COLO668 (cell line): Measurements from ENCODE around the gene UBN1.
A peak's percentile ranks its signal among the peaks of the same experiment; 100 is the strongest.
"Not testable (repeated sequence)": the region's sequence is repeated elsewhere in the genome, so short reads cannot be mapped to it uniquely, and the experiment has no call there.

Source experiments
- DNase-seq: peaks from one replicate; lab custom pipeline; 2025; ENCODE audit not compliant: unreplicated experiment; lab: John Stamatoyannopoulos, UW

Gene UBN1

GRCh38 chr16:4883501-4883900 is 36.2 kb downstream of the UBN1 start:
- DNase-seq, result no peak

- no peak for DNase-seq
These were observed 36.9 kb downstream of the UBN1 start for GRCh38 chr16:4884209-4884608.

GRCh38 chr16:4884972-4885874 is 37.9 kb downstream of the UBN1 start:
- DNase-seq, result no peak

- no peak for DNase-seq
These were observed 38.9 kb downstream of the UBN1 start for GRCh38 chr16:4886151-4886550.

- no peak for DNase-seq
These were observed 41.3 kb downstream of the UBN1 start for GRCh38 chr16:4888428-4889135.

GRCh38 chr16:4890026-4890425 is 42.7 kb downstream of the UBN1 start:
- DNase-seq, result no peak

GRCh38 chr16:4890686-4891085 is 43.4 kb downstream of the UBN1 start:
- DNase-seq, result no peak

GRCh38 chr16:4891097-4891885 is 44.0 kb downstream of the UBN1 start:
- no peak for DNase-seq

- DNase-seq, result peak; percentile 40
These were observed 44.6 kb downstream of the UBN1 start for GRCh38 chr16:4891886-4892216.

- peak; percentile 15 for DNase-seq
These were observed 45.3 kb downstream of the UBN1 start for GRCh38 chr16:4892361-4893102.

GRCh38 chr16:4893103-4893862 is 46.0 kb downstream of the UBN1 start:
- DNase-seq, result no peak

GRCh38 chr16:4894276-4895150 is 47.2 kb downstream of the UBN1 start:
- DNase-seq, result no peak

- DNase-seq, result no peak
These were observed 48.1 kb downstream of the UBN1 start for GRCh38 chr16:4895366-4895765.

GRCh38 chr16:4896761-4897160 is 49.5 kb downstream of the UBN1 start:
- DNase-seq, result not testable (repeated sequence)

- DNase-seq, result no peak
These were observed 50.0 kb downstream of the UBN1 start for GRCh38 chr16:4897328-4897727.

- no peak for DNase-seq
These were observed 51.7 kb downstream of the UBN1 start for GRCh38 chr16:4898811-4899473.

- no peak for DNase-seq
These were observed 52.2 kb downstream of the UBN1 start for GRCh38 chr16:4899474-4899846.

- DNase-seq, result no peak
These were observed 52.8 kb downstream of the UBN1 start for GRCh38 chr16:4900036-4900435.

- DNase-seq, result no peak
These were observed 53.5 kb downstream of the UBN1 start for GRCh38 chr16:4900750-4901149.
